AG09309 (cell line): ENCODE data around the gene RANBP1.

Experiments
- DNase-seq: peaks from one replicate; pipeline ENCODE4 v3.0.0-alpha.2; 2010; ENCODE audit warnings: low read depth
- H3K4me3 ChIP-seq: 2 replicates; pipeline ENCODE4 v1.5.1; 2011; ENCODE audit warnings: mild to moderate bottlenecking, low read depth, low read length, moderate library complexity; ENCODE audit not compliant: control insufficient read depth
- CTCF ChIP-seq: IDR thresholded peaks from 2 replicates; pipeline ENCODE4 v1.5.1; 2011; ENCODE audit warnings: mild to moderate bottlenecking, low read depth, low read length, inconsistent platforms; ENCODE audit not compliant: insufficient read depth, control insufficient read depth; ENCODE audit errors: missing control alignments

The RANBP1 gene

GRCh38 chr22:20129747-20130014 is 13.8 kb downstream of the RANBP1 start:
- TF ChIP-seq CTCF, result no peak
- H3K4me3 ChIP-seq, result no peak overlapping the region
- no peak for DNase-seq

DNA sequence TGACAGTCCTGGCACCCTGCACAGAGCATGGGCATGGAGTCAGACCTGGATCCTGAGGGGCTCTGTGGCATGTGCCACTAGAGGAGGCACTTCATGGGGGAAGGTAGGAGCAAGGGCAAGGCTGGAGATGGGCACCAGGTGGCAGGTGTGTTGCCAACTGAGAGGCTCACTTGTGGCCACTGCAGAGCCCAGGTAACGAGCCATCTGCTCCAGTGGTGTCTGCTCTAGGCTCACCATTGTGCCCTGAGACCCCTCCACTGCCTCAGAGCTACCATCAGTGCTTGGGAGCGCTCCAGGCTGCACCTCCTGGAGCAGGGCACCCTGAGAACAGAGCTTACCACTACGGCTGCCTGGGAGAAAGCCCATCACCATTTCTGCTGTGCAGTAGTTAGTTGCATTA is 14.4 kb downstream of the RANBP1 start:
- no peak for TF ChIP-seq CTCF
- H3K4me3 ChIP-seq, result no peak overlapping the region
- no peak for DNase-seq

DNA sequence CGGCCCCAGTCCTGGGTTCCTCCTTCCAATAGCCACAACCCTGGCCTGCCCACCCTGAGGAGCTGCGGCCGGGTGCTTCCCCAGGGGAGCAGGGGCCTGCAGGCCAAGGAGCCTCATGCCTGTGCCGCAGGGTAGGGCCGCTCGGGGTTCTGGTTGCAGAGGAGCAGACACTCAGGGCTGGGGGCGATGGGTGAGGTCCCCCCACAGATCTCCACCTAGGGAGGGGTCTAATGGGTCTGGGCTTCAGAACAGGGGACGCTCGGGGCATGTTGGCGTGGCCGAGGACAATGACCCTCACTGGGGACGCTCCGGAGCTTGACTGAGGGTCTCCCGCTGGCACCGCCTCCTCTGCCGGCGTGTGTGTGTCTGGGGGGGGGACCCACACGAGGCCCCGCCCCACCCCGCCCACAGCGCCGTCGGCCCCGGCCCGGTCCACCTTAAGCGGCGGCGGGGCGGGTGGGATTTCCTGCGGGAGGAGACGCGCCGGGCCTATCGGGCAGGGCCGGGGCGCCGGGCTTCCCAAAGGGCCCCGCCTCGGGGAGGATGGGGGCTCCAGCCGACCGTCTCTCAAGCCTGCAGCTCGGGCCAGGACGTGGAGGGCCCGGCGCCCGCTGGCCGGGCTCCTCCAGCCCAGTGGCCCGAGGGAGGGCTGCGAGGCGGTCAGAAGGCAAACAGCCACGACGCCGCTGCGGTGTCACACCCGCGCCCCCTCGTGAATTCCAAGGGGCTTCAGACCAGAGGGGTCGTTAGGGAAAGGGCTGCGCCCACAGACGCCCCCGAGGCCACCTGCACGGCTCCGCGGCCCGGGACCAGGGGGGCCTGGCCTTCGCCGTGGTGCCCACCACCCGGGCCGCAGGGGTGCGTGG is 15.1 kb downstream of the RANBP1 start:
- DNase-seq, result peak; percentile 13
- TF ChIP-seq CTCF, result no peak

GRCh38 chr22:20131597-20131858 is 15.6 kb downstream of the RANBP1 start, which contains the start of gene ZDHHC8:
TSS of gene ZDHHC8 (plus strand) at chr22:20131804. CDS start at chr22:20131948, 144 bp downstream.
- no peak for DNase-seq
- H3K4me3 ChIP-seq, result peak within 1 kb of the TSS; percentile 92
- TF ChIP-seq CTCF, result no peak

More for the DNA sequence above, 15.1 kb downstream of the RANBP1 start:
- peak overlapping the region; percentile 70 for H3K4me3 ChIP-seq

DNA sequence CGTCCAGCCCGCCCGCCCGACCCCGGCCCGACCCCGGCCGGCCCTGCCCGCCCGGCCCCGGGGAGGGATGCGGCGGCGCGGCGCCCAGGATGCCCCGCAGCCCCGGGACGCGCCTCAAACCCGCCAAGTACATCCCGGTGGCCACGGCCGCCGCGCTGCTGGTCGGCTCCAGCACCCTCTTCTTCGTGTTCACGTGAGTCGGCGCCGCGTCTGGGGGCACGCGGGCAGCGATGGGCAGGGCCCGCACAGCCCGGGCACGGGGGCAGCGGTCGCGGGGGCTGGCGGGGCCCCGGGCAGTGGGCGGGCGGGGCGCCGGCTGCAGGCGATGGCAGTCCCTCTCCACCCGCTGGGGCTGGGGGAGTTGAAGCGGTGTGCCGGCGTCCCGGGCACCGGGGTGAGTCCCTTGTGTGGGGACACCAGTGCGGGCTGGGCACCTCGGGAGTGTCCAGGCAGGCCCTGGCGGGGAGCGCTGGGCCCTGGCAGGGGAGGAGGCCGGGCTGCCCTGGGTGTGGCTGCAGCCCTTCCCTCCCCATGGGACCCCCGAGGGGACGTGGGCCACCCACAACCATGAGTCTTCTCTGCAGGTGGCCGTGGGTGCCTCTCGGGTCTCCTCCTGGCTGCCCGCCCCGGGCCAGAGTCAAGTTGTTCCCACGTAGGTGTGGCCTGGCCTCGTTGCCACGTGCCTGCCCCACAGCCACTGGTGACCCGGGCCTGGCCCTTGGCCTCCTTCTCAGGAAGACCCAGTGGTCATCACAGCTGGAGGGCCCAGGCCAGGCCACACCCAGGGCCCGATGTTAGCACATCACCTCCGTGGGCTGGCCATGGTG is 16.2 kb downstream of the RANBP1 start:
- peak overlapping the region; percentile 92 for H3K4me3 ChIP-seq
- no peak for DNase-seq
- no peak for TF ChIP-seq CTCF

GRCh38 chr22:20132686-20133246 is 16.9 kb downstream of the RANBP1 start:
- no peak for TF ChIP-seq CTCF
- H3K4me3 ChIP-seq, result peak overlapping the region; percentile 92
- no peak for DNase-seq
